Measurements from ENCODE around the gene TLR8. TPM values are rescaled to one million over a fixed set of nuclear protein-coding genes. Genes with fewer than 3 reads are reported as not detected.
A peak's percentile ranks its signal among the peaks of the same experiment; 100 is the strongest.

The TLR8 gene
- total and polyA plus RNA-seq, 4 donors = 0.91 to 27.1 (median 5.9) TPM

- DNase-seq (peak; percentile 28 to 70 (median 40)), ATAC-seq (ENCODE audit: insufficient read depth, low FRiP score) (peak; percentile 65)
- no peak for TF ChIP-seq CTCF (IDR thresholded peaks at IDR 0.05; ENCODE audit: control extremely low read depth, extremely low read depth)
- 12 to 38% methylated on average over 18 to 20 of the region's 20 CpGs for WGBS, 2 donors
- Histone ChIP-seq H3K9ac (ENCODE audit: insufficient read depth in 1 of 2, low read length in 2 of 2) (no peak overlapping the region), H3K4me3 (no peak overlapping the region), H3K27me3 (ENCODE audit: control insufficient read depth in 3 of 3, insufficient read depth in 3 of 3, low read length in 2 of 3) (peaks cover 0 to 9% (median 4%) of the 10 kb centered on the region in 3 donors), H3K27ac (ENCODE audit: low read depth in 1 of 2, low read length in 1 of 2) (peak overlapping the region; percentile 29 to 94), H3K9me3 (ENCODE audit: control insufficient read depth in 4 of 4, insufficient read depth in 3 of 4, low read length in 3 of 4) (no peaks in the 10 kb centered on the region), H3K36me3 (ENCODE audit: control insufficient read depth in 4 of 4, insufficient read depth in 4 of 4, low read length in 4 of 4) (no peaks in the 10 kb centered on the region), H3K4me1 (ENCODE audit: control insufficient read depth in 5 of 5, insufficient read depth in 5 of 5, low read length in 5 of 5) (peaks cover 0 to 6% (median 3%) of the 10 kb centered on the region in 5 donors)
These were observed 49.7 kb downstream of the TLR8 start for GRCh38 chrX:12955882-12956703.

- peak; percentile 69 for ATAC-seq (ENCODE audit: insufficient read depth, low FRiP score)
- no peak for DNase-seq
- Histone ChIP-seq H3K4me1 (ENCODE audit: control insufficient read depth in 5 of 5, insufficient read depth in 5 of 5, low read length in 5 of 5) (peaks cover 0 to 8% (median 3%) of the 10 kb centered on the region in 5 donors), H3K9me3 (ENCODE audit: control insufficient read depth in 4 of 4, insufficient read depth in 3 of 4, low read length in 3 of 4) (peaks cover 0 to 2% (median 0%) of the 10 kb centered on the region in 4 donors), H3K27ac (ENCODE audit: low read depth in 1 of 2, low read length in 1 of 2) (peak overlapping the region; percentile 29 to 94), H3K9ac (ENCODE audit: insufficient read depth in 1 of 2, low read length in 2 of 2) (no peak overlapping the region), H3K36me3 (ENCODE audit: control insufficient read depth in 4 of 4, insufficient read depth in 4 of 4, low read length in 4 of 4) (no peaks in the 10 kb centered on the region), H3K4me3 (no peak overlapping the region), H3K27me3 (ENCODE audit: control insufficient read depth in 3 of 3, insufficient read depth in 3 of 3, low read length in 2 of 3) (peaks cover 0 to 9% (median 4%) of the 10 kb centered on the region in 3 donors)
- WGBS, 2 donors = 15 to 51% methylated on average over 8 of the region's 8 CpGs
- TF ChIP-seq CTCF (IDR thresholded peaks at IDR 0.05; ENCODE audit: control extremely low read depth, extremely low read depth) = no peak
These were observed 50.5 kb downstream of the TLR8 start for GRCh38 chrX:12956704-12957534.

GRCh38 chrX:12958059-12958458, 51.6 kb downstream of the TLR8 start:
- peaks cover 0 to 2% (median 0%) of the 10 kb centered on the region in 4 donors for H3K9me3 ChIP-seq (ENCODE audit: control insufficient read depth in 4 of 4, insufficient read depth in 3 of 4, low read length in 3 of 4)
- DNase-seq = no peak
- no peak overlapping the region for H3K27ac ChIP-seq (ENCODE audit: low read depth in 1 of 2, low read length in 1 of 2)
- H3K36me3 ChIP-seq (ENCODE audit: control insufficient read depth in 4 of 4, insufficient read depth in 4 of 4, low read length in 4 of 4) = no peaks in the 10 kb centered on the region
- H3K4me3 ChIP-seq = no peak overlapping the region
- H3K9ac ChIP-seq (ENCODE audit: insufficient read depth in 1 of 2, low read length in 2 of 2) = no peak overlapping the region
- peaks cover 0 to 8% (median 3%) of the 10 kb centered on the region in 5 donors for H3K4me1 ChIP-seq (ENCODE audit: control insufficient read depth in 5 of 5, insufficient read depth in 5 of 5, low read length in 5 of 5)
- no peak for ATAC-seq (ENCODE audit: insufficient read depth, low FRiP score)
- H3K27me3 ChIP-seq (ENCODE audit: control insufficient read depth in 3 of 3, insufficient read depth in 3 of 3, low read length in 2 of 3) = peaks cover 0 to 9% (median 3%) of the 10 kb centered on the region in 3 donors
- TF ChIP-seq CTCF (IDR thresholded peaks at IDR 0.05; ENCODE audit: control extremely low read depth, extremely low read depth) = no peak
- WGBS, 2 donors = 70 to 73% methylated on average over 4 to 5 of the region's 5 CpGs
